Neuronal stem cell (in vitro differentiated cells): ENCODE results near the gene HS6ST3.

Experiments used
- DNase-seq: peaks from one replicate; pipeline ENCODE4 v3.0.0-alpha.2; 2013; ENCODE audit warnings: low spot score
- H2AFZ ChIP-seq: one replicate; pipeline ENCODE4 v1.6.1; 2013; ENCODE audit warnings: mild to moderate bottlenecking, low read length, inconsistent platforms
- H2AK5ac ChIP-seq: 2 replicates; pipeline ENCODE4 v1.6.1; 2013; ENCODE audit warnings: low read depth, mild to moderate bottlenecking, inconsistent platforms, low read length, moderate library complexity, mixed read lengths
- H2BK120ac ChIP-seq: 2 replicates; pipeline ENCODE4 v1.6.1; 2013; ENCODE audit warnings: low read depth, mild to moderate bottlenecking, inconsistent platforms, low read length, moderate library complexity, mixed read lengths
- H2BK12ac ChIP-seq: one replicate; pipeline ENCODE4 v1.6.1; 2013; ENCODE audit warnings: low read length, inconsistent platforms
- H2BK15ac ChIP-seq: 2 replicates; pipeline ENCODE4 v1.6.1; 2013; ENCODE audit warnings: mild to moderate bottlenecking, low read length, inconsistent platforms, mixed read lengths
- H2BK5ac ChIP-seq: one replicate; pipeline ENCODE4 v1.6.1; 2013; ENCODE audit warnings: inconsistent platforms, mild to moderate bottlenecking, low read length, moderate library complexity
- H3K14ac ChIP-seq: one replicate; pipeline ENCODE4 v1.6.1; 2013; ENCODE audit warnings: low read length, inconsistent platforms
- H3K18ac ChIP-seq: 2 replicates; pipeline ENCODE4 v1.6.1; 2013; ENCODE audit warnings: low read length, inconsistent platforms
- H3K23ac ChIP-seq: 2 replicates; pipeline ENCODE4 v1.6.1; 2013; ENCODE audit warnings: low read depth, mild to moderate bottlenecking, mixed read lengths, low read length, inconsistent platforms; ENCODE audit not compliant: poor library complexity
- H3K27ac ChIP-seq: replicated peaks from 3 replicates; pipeline ENCODE4 v1.5.1; 2013; ENCODE audit warnings: low read length, inconsistent platforms
- H3K27me3 ChIP-seq, 3 experiments: 2 replicates each; pipeline ENCODE4 v1.6.1; 2013; ENCODE audit warnings: low read length in 3 of 3, mild to moderate bottlenecking in 2 of 3, inconsistent platforms in 1 of 3, low read depth in 1 of 3, mixed read lengths in 1 of 3, moderate library complexity in 1 of 3; ENCODE audit not compliant: control insufficient read depth in 3 of 3, insufficient read depth in 3 of 3
- H3K36me3 ChIP-seq, 2 donors: replicated peaks in 1 of 2; 2 replicates each; pipeline ENCODE4 v1.6.1; 2013; ENCODE audit warnings: low read length in 2 of 2; ENCODE audit not compliant: control insufficient read depth in 2 of 2, insufficient read depth in 2 of 2
- H3K4ac ChIP-seq: 2 replicates; pipeline ENCODE4 v1.6.1; 2013; ENCODE audit warnings: inconsistent platforms, mild to moderate bottlenecking, low read length, moderate library complexity
- H3K4me1 ChIP-seq, 2 donors: 1 replicate in 1 of 2; 2 replicates in 1 of 2; pipeline ENCODE4 v1.6.1; 2013; ENCODE audit warnings: low read length in 2 of 2, low read depth in 1 of 2; ENCODE audit not compliant: control insufficient read depth in 2 of 2, insufficient read depth in 1 of 2
- H3K4me2 ChIP-seq: one replicate; pipeline ENCODE4 v1.6.1; 2013; ENCODE audit warnings: mild to moderate bottlenecking, low read length, inconsistent platforms; ENCODE audit not compliant: insufficient read depth, poor library complexity, severe bottlenecking
- H3K4me3 ChIP-seq, 2 donors: 2 replicates each; pipeline ENCODE4 v1.5.1; 2013; ENCODE audit warnings: low read length in 2 of 2, mild to moderate bottlenecking in 2 of 2, inconsistent platforms in 1 of 2, moderate library complexity in 1 of 2
- H3K79me1 ChIP-seq: one replicate; pipeline ENCODE4 v1.6.1; 2013; ENCODE audit warnings: low read depth, mild to moderate bottlenecking, inconsistent platforms, low read length, moderate library complexity
- H3K9ac ChIP-seq: one replicate; pipeline ENCODE4 v1.6.1; 2013; ENCODE audit warnings: mild to moderate bottlenecking, low read depth, low read length, inconsistent platforms; ENCODE audit not compliant: poor library complexity
- H3K9me3 ChIP-seq, 2 donors: replicated peaks in 1 of 2; 2 replicates each; pipeline versions ENCODE3 to v1.6.1; 2013; ENCODE audit warnings: low read length in 2 of 2, mild to moderate bottlenecking in 2 of 2, inconsistent platforms in 1 of 2, low read depth in 1 of 2, mixed read lengths in 1 of 2, moderate library complexity in 1 of 2; ENCODE audit not compliant: control insufficient read depth in 2 of 2, insufficient read depth in 1 of 2
- H4K8ac ChIP-seq: one replicate; pipeline ENCODE4 v1.6.1; 2013; ENCODE audit warnings: low read depth, mild to moderate bottlenecking, inconsistent platforms, low read length, moderate library complexity
- H4K91ac ChIP-seq: one replicate; pipeline ENCODE4 v1.6.1; 2013; ENCODE audit warnings: low read length, low read depth, mild to moderate bottlenecking, inconsistent platforms; ENCODE audit not compliant: poor library complexity
- WGBS, 2 donors: extraction: QIAGEN DNeasy Blood & Tissue Kit; methylation state at CpG; one replicate each; pipeline ENCODE4 v1.1.7; 2013; ENCODE audit warnings: missing lambda C conversion rate in 2 of 2, mixed read lengths in 1 of 2; ENCODE audit not compliant: insufficient read length in 2 of 2, insufficient replicate concordance in 1 of 2; ENCODE audit errors: extremely low coverage in 2 of 2; 5-methylcytosine and 5-hydroxymethylcytosine counted together

Gene HS6ST3

GRCh38 chr13:96849091-96849490 lies 759.2 kb downstream of the HS6ST3 start:
- Histone ChIP-seq H2BK15ac (no peak overlapping the region), H2BK5ac (no peak overlapping the region), H3K27me3 (no peaks in the 10 kb centered on the region), H3K14ac (no peak overlapping the region), H2BK12ac (no peak overlapping the region), H3K4ac (no peak overlapping the region), H3K4me1 (peaks cover 0 to 19% of the 10 kb centered on the region in 2 donors), H3K27ac (no peak overlapping the region), H2BK120ac (peak overlapping the region; percentile 97), H3K9ac (no peak overlapping the region), H2AFZ (no peak overlapping the region), H2AK5ac (peak overlapping the region; percentile 95), H3K4me3 (no peak overlapping the region), H3K18ac (peak overlapping the region; percentile 81), H4K91ac (no peak overlapping the region), H4K8ac (no peak overlapping the region), H3K9me3 (peaks cover 0 to 3% of the 10 kb centered on the region in 2 donors), H3K4me2 (no peak overlapping the region), H3K23ac (no peak overlapping the region), H3K36me3 (peaks cover 0 to 2% of the 10 kb centered on the region in 2 donors), H3K79me1 (no peaks in the 10 kb centered on the region)
- DNase-seq: no peak
- no CpG with 5 or more reads among the region's 5 CpGs for WGBS, 2 donors

- Histone ChIP-seq H3K4me2 (no peak overlapping the region), H3K9me3 (peaks cover 0 to 7% of the 10 kb centered on the region in 2 donors), H2BK15ac (no peak overlapping the region), H4K91ac (peak overlapping the region; percentile 74), H3K4ac (no peak overlapping the region), H2BK120ac (no peak overlapping the region), H3K27ac (peak overlapping the region; percentile 99), H3K9ac (no peak overlapping the region), H3K4me3 (no peak overlapping the region), H3K14ac (no peak overlapping the region), H3K4me1 (peaks cover 0 to 19% of the 10 kb centered on the region in 2 donors), H2BK12ac (peak overlapping the region; percentile 53), H3K18ac (peak overlapping the region; percentile 48), H3K79me1 (no peaks in the 10 kb centered on the region), H2AK5ac (no peak overlapping the region), H3K27me3 (no peaks in the 10 kb centered on the region), H3K36me3 (peaks cover 0 to 2% of the 10 kb centered on the region in 2 donors), H2BK5ac (peak overlapping the region; percentile 39), H3K23ac (no peak overlapping the region), H4K8ac (no peak overlapping the region), H2AFZ (no peak overlapping the region)
- no CpG with 5 or more reads among the region's 10 CpGs for WGBS, 2 donors
- DNase-seq: no peak
These were observed 760.7 kb downstream of the HS6ST3 start for GRCh38 chr13:96850538-96851145.

GRCh38 chr13:96851856-96852445 lies 762.0 kb downstream of the HS6ST3 start:
- H2BK5ac ChIP-seq: peak overlapping the region; percentile 39
- no peaks in the 10 kb centered on the region for H3K79me1 ChIP-seq
- peak overlapping the region; percentile 99 for H3K27ac ChIP-seq

GRCh38 chr13:96858133-96858826 lies 768.4 kb downstream of the HS6ST3 start:
- WGBS, 2 donors: no CpG with 5 or more reads among the region's 1 CpG
- no peak overlapping the region for H3K27ac ChIP-seq

More at GRCh38 chr13:96851856-96852445, 762.0 kb downstream of the HS6ST3 start:
- H3K4ac ChIP-seq: no peak overlapping the region
- H3K9me3 ChIP-seq: peaks cover 0 to 7% of the 10 kb centered on the region in 2 donors
- no peak overlapping the region for H3K4me3 ChIP-seq
- H3K4me1 ChIP-seq: peaks cover 0 to 19% of the 10 kb centered on the region in 2 donors
- H3K14ac ChIP-seq: no peak overlapping the region
- H3K27me3 ChIP-seq: no peaks in the 10 kb centered on the region
- H2BK120ac ChIP-seq: no peak overlapping the region
- H3K9ac ChIP-seq: no peak overlapping the region
- no peaks in the 10 kb centered on the region for H3K36me3 ChIP-seq
- H4K8ac ChIP-seq: no peak overlapping the region
- H2AK5ac ChIP-seq: no peak overlapping the region
- H3K4me2 ChIP-seq: no peak overlapping the region
- no peak overlapping the region for H4K91ac ChIP-seq
- no peak overlapping the region for H2BK12ac ChIP-seq
- WGBS, 2 donors: no CpG with 5 or more reads among the region's 9 CpGs
- DNase-seq: peak; percentile 82
- no peak overlapping the region for H2AFZ ChIP-seq
- H3K23ac ChIP-seq: no peak overlapping the region
- H3K18ac ChIP-seq: peak overlapping the region; percentile 86
- no peak overlapping the region for H2BK15ac ChIP-seq

More at GRCh38 chr13:96858133-96858826, 768.4 kb downstream of the HS6ST3 start:
- H3K4me1 ChIP-seq: no peaks in the 10 kb centered on the region
- no peak for DNase-seq
- no peak overlapping the region for H3K4ac ChIP-seq
- no peak overlapping the region for H2AFZ ChIP-seq
- H3K4me2 ChIP-seq: no peak overlapping the region
- no peak overlapping the region for H3K18ac ChIP-seq
- H2BK120ac ChIP-seq: no peak overlapping the region
- H3K4me3 ChIP-seq: no peak overlapping the region
- H4K8ac ChIP-seq: no peak overlapping the region
- no peak overlapping the region for H3K14ac ChIP-seq
- no peak overlapping the region for H2AK5ac ChIP-seq
- H2BK15ac ChIP-seq: no peak overlapping the region
- H2BK12ac ChIP-seq: no peak overlapping the region
- no peak overlapping the region for H4K91ac ChIP-seq
- no peaks in the 10 kb centered on the region for H3K27me3 ChIP-seq
- H3K9me3 ChIP-seq: peaks cover 0 to 7% of the 10 kb centered on the region in 2 donors
- no peak overlapping the region for H2BK5ac ChIP-seq
- no peaks in the 10 kb centered on the region for H3K36me3 ChIP-seq
- no peak overlapping the region for H3K9ac ChIP-seq
- H3K79me1 ChIP-seq: no peaks in the 10 kb centered on the region
- no peak overlapping the region for H3K23ac ChIP-seq
